ENCODE measurements around the gene CDK3.

DNA sequence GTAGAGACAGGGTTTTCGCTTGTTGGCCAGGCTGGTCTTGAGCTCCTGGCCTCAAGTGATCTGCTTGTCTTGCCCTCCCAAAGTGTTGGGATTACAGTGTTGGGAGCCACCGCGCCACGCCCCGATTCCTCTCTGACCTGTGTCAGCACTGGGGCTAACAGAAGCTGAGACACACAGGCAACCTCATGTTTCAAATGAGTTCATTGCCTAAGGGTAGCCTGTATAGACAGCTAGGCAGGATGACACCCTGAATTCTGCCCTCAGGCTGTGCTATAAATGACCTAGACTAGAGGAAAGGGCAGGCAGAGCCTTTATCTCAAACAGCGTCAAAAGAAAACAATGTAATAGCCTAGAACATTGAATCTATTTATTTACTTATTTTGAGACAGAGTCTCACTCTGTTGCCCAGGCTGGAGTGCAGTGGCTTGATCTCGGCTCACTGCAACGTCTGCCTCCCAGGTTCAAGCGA, 2.3 kb upstream of the CDK3 start:
- TF ChIP-seq EZH2 (IDR thresholded peaks at IDR 0.05) (no peak), POLR2AphosphoS5 (IDR thresholded peaks at IDR 0.05; ENCODE audit: borderline replicate concordance, low read depth, low read length) (no peak)

All from SK-N-MC (cell line).